ENCODE measurements around the gene RAB9A. TPM values are rescaled to one million over a fixed set of nuclear protein-coding genes. Genes with fewer than 3 reads are reported as not detected.

RAB9A gene
- total RNA-seq, 1 donor from 2014 or later = 11.2 TPM

GRCh38 chrX:13754765-13755164 is 65.8 kb downstream of the RAB9A start:
- no peaks in the 10 kb centered on the region for H3K9me3 Mint-ChIP-seq (ENCODE audit: unreplicated experiment)
- no peaks in the 10 kb centered on the region for H3K4me1 Mint-ChIP-seq (ENCODE audit: unreplicated experiment)
- no peak for TF ChIP-seq CTCF (IDR thresholded peaks at IDR 0.05; ENCODE audit: unreplicated experiment)
- H3K4me3 Mint-ChIP-seq (ENCODE audit: unreplicated experiment) = no peak overlapping the region
- no peak overlapping the region for H3K27ac Mint-ChIP-seq (ENCODE audit: unreplicated experiment)
- no peak for DNase-seq (ENCODE audit: low spot score)
- H3K36me3 Mint-ChIP-seq (ENCODE audit: low read depth, unreplicated experiment) = peaks cover 4% of the 10 kb centered on the region
- H3K27me3 Mint-ChIP-seq (ENCODE audit: unreplicated experiment) = no peaks in the 10 kb centered on the region

GRCh38 chrX:13755254-13755653 is 66.3 kb downstream of the RAB9A start:
- Mint-ChIP-seq H3K4me1 (ENCODE audit: unreplicated experiment) (no peaks in the 10 kb centered on the region), H3K36me3 (ENCODE audit: low read depth, unreplicated experiment) (peaks cover 4% of the 10 kb centered on the region), H3K27me3 (ENCODE audit: unreplicated experiment) (no peaks in the 10 kb centered on the region), H3K9me3 (ENCODE audit: unreplicated experiment) (no peaks in the 10 kb centered on the region), H3K4me3 (ENCODE audit: unreplicated experiment) (no peak overlapping the region), H3K27ac (ENCODE audit: unreplicated experiment) (no peak overlapping the region)
- no peak for DNase-seq (ENCODE audit: low spot score)
- TF ChIP-seq CTCF (IDR thresholded peaks at IDR 0.05; ENCODE audit: unreplicated experiment) = no peak

- H3K4me3 Mint-ChIP-seq (ENCODE audit: unreplicated experiment) = no peak overlapping the region
- no peaks in the 10 kb centered on the region for H3K4me1 Mint-ChIP-seq (ENCODE audit: unreplicated experiment)
- H3K9me3 Mint-ChIP-seq (ENCODE audit: unreplicated experiment) = no peaks in the 10 kb centered on the region
- TF ChIP-seq CTCF (IDR thresholded peaks at IDR 0.05; ENCODE audit: unreplicated experiment) = no peak
- DNase-seq (ENCODE audit: low spot score) = no peak
- H3K36me3 Mint-ChIP-seq (ENCODE audit: low read depth, unreplicated experiment) = peaks cover 4% of the 10 kb centered on the region
- H3K27ac Mint-ChIP-seq (ENCODE audit: unreplicated experiment) = no peak overlapping the region
- no peaks in the 10 kb centered on the region for H3K27me3 Mint-ChIP-seq (ENCODE audit: unreplicated experiment)
Measured at GRCh38 chrX:13756381-13756780, 67.5 kb downstream of the RAB9A start.

GRCh38 chrX:13759152-13759718 is 70.3 kb downstream of the RAB9A start:
- Mint-ChIP-seq H3K27me3 (ENCODE audit: unreplicated experiment) (no peaks in the 10 kb centered on the region), H3K9me3 (ENCODE audit: unreplicated experiment) (no peaks in the 10 kb centered on the region), H3K36me3 (ENCODE audit: low read depth, unreplicated experiment) (peaks cover 4% of the 10 kb centered on the region), H3K4me3 (ENCODE audit: unreplicated experiment) (no peak overlapping the region), H3K27ac (ENCODE audit: unreplicated experiment) (no peak overlapping the region), H3K4me1 (ENCODE audit: unreplicated experiment) (peaks cover 3% of the 10 kb centered on the region)
- no peak for DNase-seq (ENCODE audit: low spot score)
- TF ChIP-seq CTCF (IDR thresholded peaks at IDR 0.05; ENCODE audit: unreplicated experiment) = no peak

Other genes with a start within 250 kb of the RAB9A start
- gene EGFL6, start 119.5 kb upstream of the RAB9A start, total RNA-seq (ENCODE audit: unreplicated experiment) = not detected
- 3.8 TPM for gene TCEANC, start 36.0 kb upstream of the RAB9A start, total RNA-seq (ENCODE audit: unreplicated experiment)
- 12.4 TPM for gene TRAPPC2, start 45.5 kb downstream of the RAB9A start, total RNA-seq (ENCODE audit: unreplicated experiment)
- gene OFD1, start 45.6 kb downstream of the RAB9A start, total RNA-seq (ENCODE audit: unreplicated experiment) = 17.7 TPM
- gene GPM6B, start 128.0 kb downstream of the RAB9A start, total RNA-seq (ENCODE audit: unreplicated experiment) = 18.8 TPM

Measured in endothelial cell (in vitro differentiated cells).